ENCODE results near the gene TSGA10.
A peak's percentile ranks its signal among the peaks of the same experiment; 100 is the strongest.

TSGA10 gene

DNA sequence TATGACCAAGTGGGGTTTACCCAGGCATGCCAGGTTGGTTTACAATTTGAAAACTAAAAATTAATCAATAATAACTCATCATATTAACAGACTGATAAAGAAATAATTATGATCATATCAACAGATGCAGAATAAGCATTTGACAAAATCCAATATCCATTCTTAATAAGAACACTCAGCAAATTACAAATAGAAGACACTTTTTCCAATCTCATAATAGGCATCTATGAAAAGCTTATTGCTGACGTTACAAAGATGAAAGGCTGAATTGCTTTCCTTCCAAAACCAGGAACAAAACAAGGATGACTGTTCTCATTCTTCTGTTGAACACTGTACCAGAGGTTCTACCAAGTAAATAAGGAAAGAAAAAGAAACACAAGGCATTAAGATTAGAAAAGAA lies 68.4 kb downstream of the TSGA10 start:
- H2AFZ ChIP-seq (ENCODE audit: insufficient read depth, low read length, poor library complexity), result no peak overlapping the region
- no peak overlapping the region for H2BK12ac ChIP-seq (ENCODE audit: low read length)
- no peak overlapping the region for H4K8ac ChIP-seq (ENCODE audit: low read depth, low read length)
- H2AK5ac ChIP-seq (ENCODE audit: low read length), result no peak overlapping the region
- DNase-seq, result no peak
- no peak overlapping the region for H2BK5ac ChIP-seq (ENCODE audit: low read depth, low read length, poor library complexity)
- H4K12ac ChIP-seq (ENCODE audit: low read depth, low read length), result no peak overlapping the region
- H3K4me3 ChIP-seq (ENCODE audit: low read depth, low read length), result no peak overlapping the region
- no peaks in the 10 kb centered on the region for H3K9me3 ChIP-seq (ENCODE audit: insufficient read depth, low read depth, low read length)
- no peak overlapping the region for H3K18ac ChIP-seq (ENCODE audit: low read length)
- no peak overlapping the region for H3K4ac ChIP-seq (ENCODE audit: low read depth, low read length)
- no peak overlapping the region for H2BK120ac ChIP-seq (ENCODE audit: insufficient read depth, low read length, poor library complexity)
- H3K27ac ChIP-seq (ENCODE audit: low read depth, low read length), result no peak overlapping the region
- no peak overlapping the region for H3K9ac ChIP-seq (ENCODE audit: low read length)
- no CpG with 5 or more reads among the region's 1 CpG for WGBS (ENCODE audit: extremely low coverage, insufficient coverage, insufficient read length)
- H3K4me2 ChIP-seq (ENCODE audit: low read length), result no peak overlapping the region
- H3K23ac ChIP-seq (ENCODE audit: low read length), result no peak overlapping the region
- H3K79me1 ChIP-seq (ENCODE audit: low read length), result no peaks in the 10 kb centered on the region
- no peak overlapping the region for H3K14ac ChIP-seq (ENCODE audit: low read length)
- H3K79me2 ChIP-seq (ENCODE audit: control insufficient read depth, insufficient read depth, low read length, poor library complexity), result no peaks in the 10 kb centered on the region
- H3K4me1 ChIP-seq (ENCODE audit: control insufficient read depth in 1 of 2, insufficient read depth in 2 of 2, low read length in 2 of 2), result no peaks in the 10 kb centered on the region
- H3K36me3 ChIP-seq (ENCODE audit: control insufficient read depth in 1 of 2, insufficient read depth in 2 of 2, low read length in 2 of 2), result no peaks in the 10 kb centered on the region
- H4K91ac ChIP-seq (ENCODE audit: low read depth, low read length), result no peak overlapping the region
- no peaks in the 10 kb centered on the region for H3K27me3 ChIP-seq (ENCODE audit: insufficient read depth, low read length)

- Histone ChIP-seq H3K9ac (ENCODE audit: low read length) (no peak overlapping the region), H2BK12ac (ENCODE audit: low read length) (no peak overlapping the region), H3K79me2 (ENCODE audit: control insufficient read depth, insufficient read depth, low read length, poor library complexity) (no peaks in the 10 kb centered on the region), H3K4me1 (ENCODE audit: control insufficient read depth in 1 of 2, insufficient read depth in 2 of 2, low read length in 2 of 2) (no peaks in the 10 kb centered on the region), H4K12ac (ENCODE audit: low read depth, low read length) (no peak overlapping the region), H3K4ac (ENCODE audit: low read depth, low read length) (no peak overlapping the region), H3K27me3 (ENCODE audit: insufficient read depth, low read length) (no peaks in the 10 kb centered on the region), H3K79me1 (ENCODE audit: low read length) (no peaks in the 10 kb centered on the region), H4K91ac (ENCODE audit: low read depth, low read length) (no peak overlapping the region), H3K18ac (ENCODE audit: low read length) (no peak overlapping the region), H2AK5ac (ENCODE audit: low read length) (no peak overlapping the region), H3K4me3 (ENCODE audit: low read depth, low read length) (no peak overlapping the region), H3K36me3 (ENCODE audit: control insufficient read depth in 1 of 2, insufficient read depth in 2 of 2, low read length in 2 of 2) (no peaks in the 10 kb centered on the region), H2AFZ (ENCODE audit: insufficient read depth, low read length, poor library complexity) (no peak overlapping the region), H3K23ac (ENCODE audit: low read length) (no peak overlapping the region), H3K4me2 (ENCODE audit: low read length) (no peak overlapping the region), H3K14ac (ENCODE audit: low read length) (no peak overlapping the region), H3K27ac (ENCODE audit: low read depth, low read length) (no peak overlapping the region), H2BK120ac (ENCODE audit: insufficient read depth, low read length, poor library complexity) (no peak overlapping the region), H2BK5ac (ENCODE audit: low read depth, low read length, poor library complexity) (no peak overlapping the region), H4K8ac (ENCODE audit: low read depth, low read length) (no peak overlapping the region), H3K9me3 (ENCODE audit: insufficient read depth, low read depth, low read length) (no peaks in the 10 kb centered on the region)
- WGBS (ENCODE audit: extremely low coverage, insufficient coverage, insufficient read length), result no CpG with 5 or more reads among the region's 2 CpGs
- DNase-seq, result peak in 1 of 2 donors; percentile 2
These were observed 69.3 kb downstream of the TSGA10 start for GRCh38 chr2:99085421-99085820.

- no CpG with 5 or more reads among the region's 4 CpGs for WGBS (ENCODE audit: extremely low coverage, insufficient coverage, insufficient read length)
- Histone ChIP-seq H3K27ac (ENCODE audit: low read depth, low read length) (no peak overlapping the region), H3K14ac (ENCODE audit: low read length) (no peak overlapping the region), H3K36me3 (ENCODE audit: control insufficient read depth in 1 of 2, insufficient read depth in 2 of 2, low read length in 2 of 2) (no peaks in the 10 kb centered on the region), H3K4ac (ENCODE audit: low read depth, low read length) (no peak overlapping the region), H3K18ac (ENCODE audit: low read length) (no peak overlapping the region), H4K91ac (ENCODE audit: low read depth, low read length) (no peak overlapping the region), H2AFZ (ENCODE audit: insufficient read depth, low read length, poor library complexity) (no peak overlapping the region), H3K23ac (ENCODE audit: low read length) (no peak overlapping the region), H3K4me1 (ENCODE audit: control insufficient read depth in 1 of 2, insufficient read depth in 2 of 2, low read length in 2 of 2) (no peaks in the 10 kb centered on the region), H4K8ac (ENCODE audit: low read depth, low read length) (no peak overlapping the region), H3K4me3 (ENCODE audit: low read depth, low read length) (no peak overlapping the region), H2BK5ac (ENCODE audit: low read depth, low read length, poor library complexity) (no peak overlapping the region), H2BK12ac (ENCODE audit: low read length) (no peak overlapping the region), H3K9ac (ENCODE audit: low read length) (no peak overlapping the region), H3K9me3 (ENCODE audit: insufficient read depth, low read depth, low read length) (no peaks in the 10 kb centered on the region), H4K12ac (ENCODE audit: low read depth, low read length) (no peak overlapping the region), H2BK120ac (ENCODE audit: insufficient read depth, low read length, poor library complexity) (no peak overlapping the region), H3K4me2 (ENCODE audit: low read length) (no peak overlapping the region), H2AK5ac (ENCODE audit: low read length) (no peak overlapping the region), H3K79me2 (ENCODE audit: control insufficient read depth, insufficient read depth, low read length, poor library complexity) (no peaks in the 10 kb centered on the region), H3K27me3 (ENCODE audit: insufficient read depth, low read length) (no peaks in the 10 kb centered on the region), H3K79me1 (ENCODE audit: low read length) (no peaks in the 10 kb centered on the region)
- no peak for DNase-seq
These were observed 70.5 kb downstream of the TSGA10 start for GRCh38 chr2:99084256-99084655.

GRCh38 chr2:99081891-99082290 lies 72.9 kb downstream of the TSGA10 start:
- Histone ChIP-seq H4K8ac (ENCODE audit: low read depth, low read length) (no peak overlapping the region), H3K18ac (ENCODE audit: low read length) (no peak overlapping the region), H4K91ac (ENCODE audit: low read depth, low read length) (no peak overlapping the region), H2AFZ (ENCODE audit: insufficient read depth, low read length, poor library complexity) (no peak overlapping the region), H4K12ac (ENCODE audit: low read depth, low read length) (no peak overlapping the region), H3K4me2 (ENCODE audit: low read length) (no peak overlapping the region), H3K79me1 (ENCODE audit: low read length) (no peaks in the 10 kb centered on the region), H3K27ac (ENCODE audit: low read depth, low read length) (no peak overlapping the region), H2BK5ac (ENCODE audit: low read depth, low read length, poor library complexity) (no peak overlapping the region), H3K79me2 (ENCODE audit: control insufficient read depth, insufficient read depth, low read length, poor library complexity) (no peaks in the 10 kb centered on the region), H3K36me3 (ENCODE audit: control insufficient read depth in 1 of 2, insufficient read depth in 2 of 2, low read length in 2 of 2) (no peaks in the 10 kb centered on the region), H3K23ac (ENCODE audit: low read length) (no peak overlapping the region), H3K4me1 (ENCODE audit: control insufficient read depth in 1 of 2, insufficient read depth in 2 of 2, low read length in 2 of 2) (no peaks in the 10 kb centered on the region), H3K27me3 (ENCODE audit: insufficient read depth, low read length) (no peaks in the 10 kb centered on the region), H3K4me3 (ENCODE audit: low read depth, low read length) (no peak overlapping the region), H2BK120ac (ENCODE audit: insufficient read depth, low read length, poor library complexity) (no peak overlapping the region), H2BK12ac (ENCODE audit: low read length) (no peak overlapping the region), H3K9ac (ENCODE audit: low read length) (no peak overlapping the region), H2AK5ac (ENCODE audit: low read length) (no peak overlapping the region), H3K4ac (ENCODE audit: low read depth, low read length) (no peak overlapping the region), H3K14ac (ENCODE audit: low read length) (no peak overlapping the region), H3K9me3 (ENCODE audit: insufficient read depth, low read depth, low read length) (no peaks in the 10 kb centered on the region)
- DNase-seq, result no peak
- no CpG with 5 or more reads among the region's 4 CpGs for WGBS (ENCODE audit: extremely low coverage, insufficient coverage, insufficient read length)
